Suprapubic skin (tissue), 4 donors: ENCODE measurements around the gene CNGA3. TPM values are rescaled to one million over a fixed set of nuclear protein-coding genes. Genes with fewer than 3 reads are reported as not detected.

Source experiments
- DNase-seq, 2 donors: peaks; one replicate each; pipeline ENCODE4 v3.0.0-alpha.2; 2019; ENCODE audit warnings: low spot score in 2 of 2
- H3K27ac ChIP-seq: fragments of 200-600 bp; sonication (generic); one replicate; pipeline ENCODE4 v1.5.1; 2019
- H3K27me3 ChIP-seq: fragments of 200-600 bp; sonication (generic); one replicate; pipeline ENCODE4 v1.5.1; 2019
- H3K36me3 ChIP-seq: fragments of 200-600 bp; sonication (generic); one replicate; pipeline ENCODE4 v1.5.1; 2019
- H3K4me1 ChIP-seq: fragments of 200-600 bp; sonication (generic); one replicate; pipeline ENCODE4 v1.5.1; 2019
- H3K4me3 ChIP-seq: fragments of 200-600 bp; sonication (generic); one replicate; pipeline ENCODE4 v1.5.1; 2019; ENCODE audit warnings: mild to moderate bottlenecking
- H3K9me3 ChIP-seq: fragments of 200-600 bp; sonication (generic); one replicate; pipeline ENCODE4 v1.5.1; 2019
- CTCF ChIP-seq, 2 donors: fragments of 200-600 bp in 1 of 2; fragments of 450-650 bp in 1 of 2; sonication (generic) in 1 of 2; IDR thresholded peaks; one replicate each; pipeline ENCODE4 v1.5.1; 2016 to 2019; ENCODE audit warnings: antibody characterized with exemption in 2 of 2, mild to moderate bottlenecking in 1 of 2, moderate library complexity in 1 of 2
- EP300 ChIP-seq: sonication (generic); formaldehyde crosslinking; IDR thresholded peaks from one replicate; pipeline ENCODE4 v1.6.1; 2017; ENCODE audit warnings: antibody characterized with exemption
- POLR2A ChIP-seq, 2 donors: fragments of 450-650 bp; IDR thresholded peaks; one replicate each; pipeline ENCODE4 v1.6.1; 2017; ENCODE audit warnings: antibody characterized with exemption in 2 of 2, mild to moderate bottlenecking in 2 of 2, moderate library complexity in 2 of 2
- POLR2AphosphoS5 ChIP-seq, 3 donors: sonication (generic); formaldehyde crosslinking; IDR thresholded peaks; one replicate each; pipeline ENCODE4 v1.6.1; 2017; ENCODE audit warnings: antibody characterized with exemption in 3 of 3
- whole genome bisulfite sequencing: methylation state at CpG from one replicate; pipeline ENCODE4 v1.1.5; 2018; 5-methylcytosine and 5-hydroxymethylcytosine counted together
- total RNA-seq, 4 donors: library from RNA; depleted of rRNA; stranded (reverse); fragments of >200 nt; gene quantifications; one replicate each; pipeline ENCODE4 v1.1.0, GENCODE V29; 2016

Gene CNGA3
- total RNA-seq, 4 donors from 2014 or later = not detected

DNA sequence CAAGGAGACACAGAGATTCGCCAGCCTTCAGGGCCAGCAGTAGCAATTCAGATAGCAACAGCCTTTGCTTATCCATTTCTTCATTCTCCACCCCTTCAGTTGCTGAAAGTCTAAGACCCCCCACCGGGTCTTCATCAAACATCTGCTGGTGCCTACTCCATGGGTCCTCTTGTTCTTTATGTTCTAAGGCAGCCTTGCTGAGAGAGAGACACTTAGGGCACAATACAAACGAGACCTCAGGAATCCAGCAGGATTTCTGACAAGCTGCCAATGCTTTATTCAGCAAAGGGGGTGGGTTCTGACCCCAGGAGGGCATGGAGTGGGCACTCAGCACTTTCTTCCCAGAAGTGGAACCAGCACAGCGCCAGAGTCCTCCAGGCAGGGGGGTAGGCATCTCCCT, 36.2 kb upstream of the CNGA3 start:
- Histone ChIP-seq H3K36me3 (no peaks in the 10 kb centered on the region), H3K27me3 (peaks cover 25% of the 10 kb centered on the region), H3K9me3 (no peaks in the 10 kb centered on the region), H3K4me1 (no peaks in the 10 kb centered on the region), H3K27ac (no peak overlapping the region), H3K4me3 (no peak overlapping the region)
- 71% methylated on average over 4 of the region's 4 CpGs for WGBS
- TF ChIP-seq CTCF (IDR thresholded peaks at IDR 0.05) = no peak
- no peak for TF ChIP-seq POLR2A (IDR thresholded peaks at IDR 0.05)
- TF ChIP-seq POLR2AphosphoS5 (IDR thresholded peaks at IDR 0.05) = no peak
- no peak for TF ChIP-seq EP300
- no peak for DNase-seq

DNA sequence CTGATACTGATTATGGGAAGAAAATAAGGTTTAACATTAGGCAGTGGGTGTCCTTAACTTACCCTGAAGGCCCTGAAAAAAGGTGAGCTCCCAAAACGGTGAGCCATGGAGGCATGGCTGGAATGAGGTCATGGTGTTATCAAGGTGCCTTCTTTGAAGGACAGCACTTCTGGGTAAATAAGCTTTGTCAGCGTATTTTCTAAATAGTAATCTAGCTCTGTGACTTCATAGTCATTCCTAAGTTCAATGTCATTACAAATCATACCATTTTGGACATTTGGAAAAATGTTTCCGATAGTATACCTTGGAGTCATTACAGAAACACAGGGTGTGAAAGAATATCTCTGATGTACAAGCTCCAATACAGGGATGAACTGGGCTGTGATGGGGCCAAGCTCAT, 35.2 kb upstream of the CNGA3 start:
- Histone ChIP-seq H3K4me3 (no peak overlapping the region), H3K27me3 (peaks cover 21% of the 10 kb centered on the region), H3K4me1 (no peaks in the 10 kb centered on the region), H3K9me3 (no peaks in the 10 kb centered on the region), H3K36me3 (no peaks in the 10 kb centered on the region), H3K27ac (no peak overlapping the region)
- no peak for TF ChIP-seq POLR2AphosphoS5 (IDR thresholded peaks at IDR 0.05)
- TF ChIP-seq EP300 = no peak
- no peak for TF ChIP-seq CTCF (IDR thresholded peaks at IDR 0.05)
- no peak for TF ChIP-seq POLR2A (IDR thresholded peaks at IDR 0.05)
- no peak for DNase-seq
- WGBS = 91% methylated on average over 3 of the region's 3 CpGs

- 84% methylated on average over 30 of the region's 33 CpGs for WGBS
- H3K4me3 ChIP-seq = no peak overlapping the region
- H3K36me3 ChIP-seq = no peaks in the 10 kb centered on the region
- H3K27me3 ChIP-seq = peaks cover 21% of the 10 kb centered on the region
- no peak overlapping the region for H3K27ac ChIP-seq
- TF ChIP-seq EP300 = no peak
- no peak for TF ChIP-seq POLR2AphosphoS5 (IDR thresholded peaks at IDR 0.05)
- no peak for TF ChIP-seq CTCF (IDR thresholded peaks at IDR 0.05)
- no peak for DNase-seq
- H3K9me3 ChIP-seq = no peaks in the 10 kb centered on the region
- no peaks in the 10 kb centered on the region for H3K4me1 ChIP-seq
Observed at GRCh38 chr2:98311771-98312545, 34.3 kb upstream of the CNGA3 start.

- DNase-seq = no peak
- H3K27ac ChIP-seq = no peak overlapping the region
- H3K4me1 ChIP-seq = no peaks in the 10 kb centered on the region
- H3K36me3 ChIP-seq = no peaks in the 10 kb centered on the region
- no peak for TF ChIP-seq POLR2AphosphoS5 (IDR thresholded peaks at IDR 0.05)
- no peak for TF ChIP-seq CTCF (IDR thresholded peaks at IDR 0.05)
- no peak for TF ChIP-seq EP300
- no peak for TF ChIP-seq POLR2A (IDR thresholded peaks at IDR 0.05)
- H3K27me3 ChIP-seq = peaks cover 16% of the 10 kb centered on the region
- no peaks in the 10 kb centered on the region for H3K9me3 ChIP-seq
- WGBS = 86% methylated on average over 8 of the region's 8 CpGs
- no peak overlapping the region for H3K4me3 ChIP-seq
Observed at GRCh38 chr2:98313492-98314250, 32.6 kb upstream of the CNGA3 start.

GRCh38 chr2:98314251-98314650, 32.0 kb upstream of the CNGA3 start:
- H3K4me1 ChIP-seq = no peaks in the 10 kb centered on the region
- DNase-seq = no peak
- 87% methylated on average over 4 of the region's 4 CpGs for WGBS
- H3K27me3 ChIP-seq = peaks cover 15% of the 10 kb centered on the region
- H3K36me3 ChIP-seq = no peaks in the 10 kb centered on the region
- no peak overlapping the region for H3K27ac ChIP-seq
- TF ChIP-seq EP300 = no peak
- no peak for TF ChIP-seq POLR2A (IDR thresholded peaks at IDR 0.05)
- TF ChIP-seq CTCF (IDR thresholded peaks at IDR 0.05) = no peak
- no peak for TF ChIP-seq POLR2AphosphoS5 (IDR thresholded peaks at IDR 0.05)
- no peak overlapping the region for H3K4me3 ChIP-seq
- H3K9me3 ChIP-seq = no peaks in the 10 kb centered on the region
